Colonic mucosa (tissue), 4 donors: ENCODE data around the gene WFIKKN2. TPM values are rescaled to one million over a fixed set of nuclear protein-coding genes. Genes with fewer than 3 reads are reported as not detected.

Experiments
- DNase-seq: peaks from one replicate; pipeline ENCODE4 v3.0.0-alpha.2; 2020
- H3K27ac ChIP-seq: fragments of 200-600 bp; one replicate; pipeline ENCODE4 v1.8.0; 2021
- H3K27me3 ChIP-seq: fragments of 200-600 bp; one replicate; pipeline ENCODE4 v1.8.0; 2021
- H3K36me3 ChIP-seq: fragments of 200-600 bp; one replicate; pipeline ENCODE4 v1.8.0; 2021
- H3K4me1 ChIP-seq: fragments of 200-600 bp; one replicate; pipeline ENCODE4 v1.8.0; 2021; ENCODE audit warnings: mild to moderate bottlenecking
- H3K4me3 ChIP-seq: fragments of 200-600 bp; one replicate; pipeline ENCODE4 v1.8.0; 2021
- H3K9ac ChIP-seq, 2 donors: one replicate each; pipeline ENCODE4 v1.7.0; 2013; ENCODE audit warnings: control low read depth in 2 of 2, low read depth in 2 of 2, low read length in 2 of 2
- H3K9me3 ChIP-seq: fragments of 200-600 bp; one replicate; pipeline ENCODE4 v1.8.0; 2021
- CTCF ChIP-seq: fragments of 200-600 bp; IDR thresholded peaks from one replicate; pipeline ENCODE4 v1.8.0; 2022; ENCODE audit warnings: antibody characterized with exemption, mild to moderate bottlenecking
- intact Hi-C: fragments of 100-400 bp; cut with DNase I; formaldehyde crosslinking; loops from one replicate; pipeline ENCODE4 v1.14.1; 2022
- total RNA-seq, 2 donors: library from RNA; stranded (reverse); fragmentation: NEBNext Ultra II Directional in 1 of 2; extraction: Animal tissue kit (Norgen Biotek cat#: 25700) in 1 of 2; gene quantifications; one replicate each; pipeline ENCODE4 v1.2.1, GENCODE V29; 2021
- donor health status: healthy.
- donor health status: DM: no; HTN: no; CAD: no.
- donor health status: DM: no; HTN: no; CAD: no.

The WFIKKN2 gene
- total RNA-seq, 2 donors from 2014 or later: 0.10 to 0.13 TPM

- Histone ChIP-seq H3K27me3 (no peaks in the 10 kb centered on the region), H3K4me1 (no peaks in the 10 kb centered on the region), H3K4me3 (no peak overlapping the region), H3K36me3 (no peaks in the 10 kb centered on the region), H3K27ac (no peak overlapping the region), H3K9me3 (no peaks in the 10 kb centered on the region), H3K9ac (no peak overlapping the region)
- intact Hi-C loops: no loop called here
- no peak for TF ChIP-seq CTCF
- DNase-seq: no peak
Observed at GRCh38 chr17:50845240-50846147, 10.1 kb downstream of the WFIKKN2 start.

GRCh38 chr17:50847566-50847965 is 12.2 kb downstream of the WFIKKN2 start:
- TF ChIP-seq CTCF: no peak
- intact Hi-C loops: no loop called here

GRCh38 chr17:50848039-50848438 is 12.7 kb downstream of the WFIKKN2 start:
- intact Hi-C loops: no loop called here

More at GRCh38 chr17:50847566-50847965, 12.2 kb downstream of the WFIKKN2 start:
- H3K9ac ChIP-seq: no peak overlapping the region
- H3K4me1 ChIP-seq: peaks cover 4% of the 10 kb centered on the region
- H3K9me3 ChIP-seq: no peaks in the 10 kb centered on the region
- no peaks in the 10 kb centered on the region for H3K36me3 ChIP-seq
- no peaks in the 10 kb centered on the region for H3K27me3 ChIP-seq
- H3K27ac ChIP-seq: no peak overlapping the region
- no peak for DNase-seq
- no peak overlapping the region for H3K4me3 ChIP-seq

GRCh38 chr17:50848711-50849110 is 13.3 kb downstream of the WFIKKN2 start:
- H3K4me3 ChIP-seq: no peak overlapping the region
- no peak for TF ChIP-seq CTCF
- H3K9ac ChIP-seq: no peak overlapping the region
- no peaks in the 10 kb centered on the region for H3K9me3 ChIP-seq
- intact Hi-C loops: no loop called here
- no peaks in the 10 kb centered on the region for H3K27me3 ChIP-seq
- DNase-seq: no peak
- H3K27ac ChIP-seq: no peak overlapping the region
- peaks cover 4% of the 10 kb centered on the region for H3K4me1 ChIP-seq
- no peaks in the 10 kb centered on the region for H3K36me3 ChIP-seq

More at GRCh38 chr17:50848039-50848438, 12.7 kb downstream of the WFIKKN2 start:
- no peak overlapping the region for H3K27ac ChIP-seq
- peaks cover 4% of the 10 kb centered on the region for H3K4me1 ChIP-seq
- no peaks in the 10 kb centered on the region for H3K36me3 ChIP-seq
- H3K27me3 ChIP-seq: no peaks in the 10 kb centered on the region
- no peak for TF ChIP-seq CTCF
- H3K9me3 ChIP-seq: no peaks in the 10 kb centered on the region
- no peak for DNase-seq
- H3K4me3 ChIP-seq: no peak overlapping the region
- no peak overlapping the region for H3K9ac ChIP-seq

- DNase-seq: no peak
- Histone ChIP-seq H3K36me3 (no peaks in the 10 kb centered on the region), H3K9me3 (no peaks in the 10 kb centered on the region), H3K27ac (no peak overlapping the region), H3K9ac (no peak overlapping the region), H3K4me3 (no peak overlapping the region), H3K4me1 (peaks cover 4% of the 10 kb centered on the region), H3K27me3 (no peaks in the 10 kb centered on the region)
- TF ChIP-seq CTCF: no peak
- intact Hi-C loops: no loop called here
Observed at GRCh38 chr17:50850640-50851039, 15.3 kb downstream of the WFIKKN2 start.
